ENCODE results near the gene DMRT3. TPM values are rescaled to one million over a fixed set of nuclear protein-coding genes. Genes with fewer than 3 reads are reported as not detected.

Gene DMRT3
- total and polyA plus RNA-seq, 2 donors = 0.05 to 0.21 TPM

DNA sequence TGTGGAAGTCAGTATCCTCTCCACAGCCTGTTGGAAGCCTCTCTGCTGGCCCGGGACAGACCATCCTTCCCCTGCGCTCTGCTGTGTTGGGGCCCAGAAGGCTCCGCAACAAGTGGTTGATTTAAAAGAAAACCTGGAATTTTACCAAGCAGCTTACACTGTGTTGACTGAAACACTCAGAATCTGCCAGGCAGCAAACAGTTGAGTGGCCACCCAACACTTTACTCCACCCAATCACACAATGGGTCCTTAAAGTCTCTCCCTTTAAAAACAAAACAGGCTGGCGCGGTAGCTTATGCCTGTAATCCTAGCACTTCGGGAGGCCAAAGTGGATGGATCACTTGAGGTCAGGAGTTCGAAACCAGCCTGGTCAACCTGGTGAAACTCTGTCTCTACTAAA lies 28.0 kb upstream of the DMRT3 start:
- Histone ChIP-seq H3K27me3 (ENCODE audit: control insufficient read depth in 2 of 2, insufficient read depth in 1 of 2, low read length in 1 of 2) (peaks cover 0 to 2% of the 10 kb centered on the region in 2 donors), H3K9me3 (ENCODE audit: control insufficient read depth in 2 of 2, insufficient read depth in 1 of 2, low read length in 1 of 2) (no peaks in the 10 kb centered on the region), H3K27ac (ENCODE audit: low read depth in 1 of 2, low read length in 1 of 2) (no peak overlapping the region), H3K4me3 (ENCODE audit: low read length in 2 of 2) (no peak overlapping the region), H3K4me1 (ENCODE audit: control insufficient read depth in 2 of 2, insufficient read depth in 2 of 2, low read length in 2 of 2) (no peaks in the 10 kb centered on the region), H3K36me3 (ENCODE audit: control insufficient read depth in 2 of 2, insufficient read depth in 2 of 2, low read length in 1 of 2) (no peaks in the 10 kb centered on the region)
- no peak for DNase-seq (ENCODE audit: low read depth in 6 of 9, low spot score in 9 of 9)
- WGBS = 92% methylated on average over 7 of the region's 7 CpGs

DNA sequence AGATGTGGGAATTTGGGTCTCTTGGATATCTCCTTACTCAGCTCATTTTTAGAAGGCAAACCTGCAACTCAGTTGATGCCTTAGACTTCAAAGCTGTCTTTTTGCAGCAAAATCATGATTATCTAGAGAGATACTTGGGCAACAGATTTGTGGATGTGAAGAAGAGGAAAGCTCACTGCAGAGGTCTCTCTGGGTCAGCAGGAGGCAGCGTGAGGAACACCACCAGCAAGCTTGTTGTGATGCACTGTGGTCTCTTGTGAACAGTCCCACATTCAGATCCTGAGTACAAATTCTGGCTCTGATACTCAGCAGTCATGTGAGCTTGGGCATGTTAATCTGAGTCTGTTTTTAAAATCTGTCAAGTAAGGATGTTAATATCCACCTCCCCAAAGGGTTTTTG lies 26.3 kb upstream of the DMRT3 start:
- Histone ChIP-seq H3K27me3 (ENCODE audit: control insufficient read depth in 2 of 2, insufficient read depth in 1 of 2, low read length in 1 of 2) (peaks cover 0 to 2% of the 10 kb centered on the region in 2 donors), H3K36me3 (ENCODE audit: control insufficient read depth in 2 of 2, insufficient read depth in 2 of 2, low read length in 1 of 2) (no peaks in the 10 kb centered on the region), H3K9me3 (ENCODE audit: control insufficient read depth in 2 of 2, insufficient read depth in 1 of 2, low read length in 1 of 2) (no peaks in the 10 kb centered on the region), H3K4me3 (ENCODE audit: low read length in 2 of 2) (no peak overlapping the region), H3K27ac (ENCODE audit: low read depth in 1 of 2, low read length in 1 of 2) (no peak overlapping the region), H3K4me1 (ENCODE audit: control insufficient read depth in 2 of 2, insufficient read depth in 2 of 2, low read length in 2 of 2) (no peaks in the 10 kb centered on the region)
- WGBS = 67% methylated on average over 1 of the region's 1 CpG
- DNase-seq (ENCODE audit: low read depth in 6 of 9, low spot score in 9 of 9) = no peak

DNA sequence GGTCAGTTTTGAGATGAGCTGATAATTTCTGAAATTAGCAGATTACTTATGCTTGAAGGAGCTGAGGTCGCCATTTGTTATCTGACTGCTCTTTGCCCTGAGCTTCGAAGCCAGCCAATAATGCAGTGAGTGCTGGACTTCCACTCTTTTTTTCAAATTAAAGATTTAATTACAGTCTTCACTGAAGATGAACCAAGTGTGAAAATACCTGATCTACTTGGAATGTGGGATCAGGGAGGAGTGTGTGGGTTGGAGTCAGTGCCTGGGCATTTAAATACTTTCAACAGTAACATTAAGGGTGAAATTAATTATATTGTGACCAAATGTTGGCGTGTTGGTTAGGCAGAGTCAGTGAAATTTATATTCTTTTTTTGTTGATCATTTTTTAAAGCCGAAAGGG lies 23.9 kb upstream of the DMRT3 start:
- peaks cover 0 to 2% of the 10 kb centered on the region in 2 donors for H3K27me3 ChIP-seq (ENCODE audit: control insufficient read depth in 2 of 2, insufficient read depth in 1 of 2, low read length in 1 of 2)
- no peaks in the 10 kb centered on the region for H3K36me3 ChIP-seq (ENCODE audit: control insufficient read depth in 2 of 2, insufficient read depth in 2 of 2, low read length in 1 of 2)
- no peaks in the 10 kb centered on the region for H3K9me3 ChIP-seq (ENCODE audit: control insufficient read depth in 2 of 2, insufficient read depth in 1 of 2, low read length in 1 of 2)
- WGBS = 89% methylated on average over 4 of the region's 4 CpGs
- H3K27ac ChIP-seq (ENCODE audit: low read depth in 1 of 2, low read length in 1 of 2) = no peak overlapping the region
- no peak overlapping the region for H3K4me3 ChIP-seq (ENCODE audit: low read length in 2 of 2)
- DNase-seq (ENCODE audit: low read depth in 6 of 9, low spot score in 9 of 9) = no peak
- H3K4me1 ChIP-seq (ENCODE audit: control insufficient read depth in 2 of 2, insufficient read depth in 2 of 2, low read length in 2 of 2) = no peaks in the 10 kb centered on the region

DNA sequence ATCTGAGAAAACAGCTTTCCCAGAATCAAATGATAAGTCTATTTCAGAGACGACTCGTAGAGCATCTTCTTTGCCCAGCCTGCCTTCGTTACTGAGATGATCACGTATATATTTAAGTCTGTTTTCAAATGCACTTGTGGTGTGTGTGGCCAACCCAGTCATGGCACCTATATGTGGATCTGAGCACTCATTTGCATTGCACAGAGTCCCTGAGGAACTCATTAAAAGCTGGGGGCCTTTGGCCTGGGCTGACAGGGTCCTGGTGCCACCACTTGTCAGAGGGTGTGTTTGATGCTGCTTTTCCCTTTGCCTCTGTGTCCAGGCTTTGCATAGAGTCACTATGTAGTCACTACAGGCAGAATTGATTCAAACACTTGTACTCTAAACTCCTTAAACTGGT lies 17.4 kb upstream of the DMRT3 start:
- no peaks in the 10 kb centered on the region for H3K4me1 ChIP-seq (ENCODE audit: control insufficient read depth in 2 of 2, insufficient read depth in 2 of 2, low read length in 2 of 2)
- no peak for DNase-seq (ENCODE audit: low read depth in 6 of 9, low spot score in 9 of 9)
- no peaks in the 10 kb centered on the region for H3K36me3 ChIP-seq (ENCODE audit: control insufficient read depth in 2 of 2, insufficient read depth in 2 of 2, low read length in 1 of 2)
- H3K27ac ChIP-seq (ENCODE audit: low read depth in 1 of 2, low read length in 1 of 2) = no peak overlapping the region
- 94% methylated on average over 4 of the region's 4 CpGs for WGBS
- H3K9me3 ChIP-seq (ENCODE audit: control insufficient read depth in 2 of 2, insufficient read depth in 1 of 2, low read length in 1 of 2) = no peaks in the 10 kb centered on the region
- H3K27me3 ChIP-seq (ENCODE audit: control insufficient read depth in 2 of 2, insufficient read depth in 1 of 2, low read length in 1 of 2) = peaks cover 4 to 6% of the 10 kb centered on the region in 2 donors
- H3K4me3 ChIP-seq (ENCODE audit: low read length in 2 of 2) = no peak overlapping the region

DNA sequence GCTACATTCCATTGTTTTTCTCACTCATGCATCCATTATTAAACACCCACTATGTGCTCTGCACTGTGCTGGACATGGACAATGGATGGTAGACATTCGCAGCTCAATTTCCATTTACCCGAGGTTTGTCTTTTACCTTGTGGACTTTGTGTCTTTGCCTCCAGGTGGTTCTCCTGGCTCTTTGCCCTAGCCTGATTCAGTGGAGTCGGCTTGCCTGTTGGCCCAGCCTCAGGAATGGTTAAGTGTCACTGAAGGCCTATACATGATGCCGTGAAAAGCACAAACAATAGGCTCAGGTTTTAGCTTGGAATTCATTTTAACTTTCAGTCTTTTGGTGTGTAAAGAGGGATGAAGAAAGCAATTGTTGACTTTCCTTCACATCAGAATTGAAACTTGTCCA lies 16.5 kb upstream of the DMRT3 start:
- Histone ChIP-seq H3K4me1 (ENCODE audit: control insufficient read depth in 2 of 2, insufficient read depth in 2 of 2, low read length in 2 of 2) (no peaks in the 10 kb centered on the region), H3K27ac (ENCODE audit: low read depth in 1 of 2, low read length in 1 of 2) (no peak overlapping the region), H3K27me3 (ENCODE audit: control insufficient read depth in 2 of 2, insufficient read depth in 1 of 2, low read length in 1 of 2) (peaks cover 11 to 12% of the 10 kb centered on the region in 2 donors), H3K4me3 (ENCODE audit: low read length in 2 of 2) (no peak overlapping the region), H3K9me3 (ENCODE audit: control insufficient read depth in 2 of 2, insufficient read depth in 1 of 2, low read length in 1 of 2) (no peaks in the 10 kb centered on the region), H3K36me3 (ENCODE audit: control insufficient read depth in 2 of 2, insufficient read depth in 2 of 2, low read length in 1 of 2) (no peaks in the 10 kb centered on the region)
- DNase-seq (ENCODE audit: low read depth in 6 of 9, low spot score in 9 of 9) = peak in 1 of 9 donors; percentile 25
- 85% methylated on average over 4 of the region's 4 CpGs for WGBS

DNA sequence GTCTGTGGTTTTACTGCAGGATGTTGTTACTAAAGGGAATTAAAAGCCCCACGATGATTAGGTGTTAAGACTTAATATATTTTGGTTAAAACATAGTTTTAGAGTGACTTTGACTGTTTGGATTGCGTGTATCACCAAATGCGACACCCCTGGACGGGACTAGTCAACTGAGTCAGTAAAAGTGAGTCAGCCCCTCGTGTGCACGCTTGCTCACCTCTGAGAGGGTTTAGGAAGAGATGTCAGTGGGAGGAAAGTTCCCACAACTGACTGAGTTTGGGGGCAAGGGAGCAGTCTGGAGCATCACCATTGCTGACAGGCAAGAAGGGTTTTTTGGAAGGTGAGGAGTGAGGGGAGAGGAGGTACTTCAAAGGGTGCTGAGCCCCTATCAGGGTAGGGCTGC lies 14.4 kb upstream of the DMRT3 start:
- DNase-seq (ENCODE audit: low read depth in 6 of 9, low spot score in 9 of 9) = no peak
- H3K36me3 ChIP-seq (ENCODE audit: control insufficient read depth in 2 of 2, insufficient read depth in 2 of 2, low read length in 1 of 2) = no peaks in the 10 kb centered on the region
- H3K27ac ChIP-seq (ENCODE audit: low read depth in 1 of 2, low read length in 1 of 2) = no peak overlapping the region
- H3K9me3 ChIP-seq (ENCODE audit: control insufficient read depth in 2 of 2, insufficient read depth in 1 of 2, low read length in 1 of 2) = no peaks in the 10 kb centered on the region
- H3K4me3 ChIP-seq (ENCODE audit: low read length in 2 of 2) = no peak overlapping the region
- H3K4me1 ChIP-seq (ENCODE audit: control insufficient read depth in 2 of 2, insufficient read depth in 2 of 2, low read length in 2 of 2) = no peaks in the 10 kb centered on the region
- 73% methylated on average over 6 of the region's 6 CpGs for WGBS
- H3K27me3 ChIP-seq (ENCODE audit: control insufficient read depth in 2 of 2, insufficient read depth in 1 of 2, low read length in 1 of 2) = peaks cover 23 to 29% of the 10 kb centered on the region in 2 donors

DNA sequence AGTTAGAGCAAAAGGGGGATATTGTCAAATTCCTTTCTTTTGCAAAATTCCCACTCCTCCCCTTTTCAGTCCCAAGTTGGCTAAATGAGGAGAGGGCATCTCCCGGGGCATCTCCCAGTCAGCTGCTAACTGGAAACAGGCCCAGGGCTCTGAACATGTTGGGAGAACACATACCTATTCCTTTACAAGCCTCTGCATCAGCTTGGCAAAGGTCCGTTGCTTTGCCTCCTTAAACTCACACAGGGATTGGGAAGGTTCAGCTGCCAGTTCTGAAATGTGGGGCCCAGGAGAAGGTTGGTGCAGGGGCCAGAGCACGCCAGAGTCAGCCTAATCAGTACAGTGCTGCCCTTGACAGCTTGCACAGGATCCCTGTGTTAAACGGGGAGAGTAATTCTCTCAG lies 11.0 kb upstream of the DMRT3 start:
- Histone ChIP-seq H3K4me3 (ENCODE audit: low read length in 2 of 2) (no peak overlapping the region), H3K4me1 (ENCODE audit: control insufficient read depth in 2 of 2, insufficient read depth in 2 of 2, low read length in 2 of 2) (no peaks in the 10 kb centered on the region), H3K27me3 (ENCODE audit: control insufficient read depth in 2 of 2, insufficient read depth in 1 of 2, low read length in 1 of 2) (peaks cover 42 to 64% of the 10 kb centered on the region in 2 donors), H3K9me3 (ENCODE audit: control insufficient read depth in 2 of 2, insufficient read depth in 1 of 2, low read length in 1 of 2) (peaks cover 1 to 2% of the 10 kb centered on the region in 2 donors), H3K36me3 (ENCODE audit: control insufficient read depth in 2 of 2, insufficient read depth in 2 of 2, low read length in 1 of 2) (no peaks in the 10 kb centered on the region), H3K27ac (ENCODE audit: low read depth in 1 of 2, low read length in 1 of 2) (no peak overlapping the region)
- WGBS = 32% methylated on average over 4 of the region's 4 CpGs
- no peak for DNase-seq (ENCODE audit: low read depth in 6 of 9, low spot score in 9 of 9)

DNA sequence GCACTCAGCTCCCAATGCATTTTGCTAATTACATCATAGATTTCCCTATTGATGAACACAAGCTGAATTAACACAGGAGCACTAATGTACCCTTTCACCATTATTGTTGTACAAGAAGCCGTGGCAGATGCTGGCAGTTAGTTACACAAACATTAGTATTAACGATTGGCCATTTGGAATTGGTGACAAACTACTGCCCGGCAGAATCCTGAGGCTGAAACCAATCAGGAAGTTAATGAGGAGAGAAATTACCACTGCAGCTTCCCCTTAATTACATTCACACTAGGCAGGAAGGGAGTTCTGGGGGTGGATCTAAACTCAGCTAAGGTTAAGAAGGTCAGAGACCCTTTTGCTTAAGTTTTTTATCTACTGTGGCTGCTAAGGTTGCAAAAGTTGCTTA lies 9.6 kb upstream of the DMRT3 start:
- Histone ChIP-seq H3K9me3 (ENCODE audit: control insufficient read depth in 2 of 2, insufficient read depth in 1 of 2, low read length in 1 of 2) (peaks cover 5 to 15% of the 10 kb centered on the region in 2 donors), H3K27me3 (ENCODE audit: control insufficient read depth in 2 of 2, insufficient read depth in 1 of 2, low read length in 1 of 2) (peaks cover 56 to 78% of the 10 kb centered on the region in 2 donors), H3K36me3 (ENCODE audit: control insufficient read depth in 2 of 2, insufficient read depth in 2 of 2, low read length in 1 of 2) (no peaks in the 10 kb centered on the region), H3K4me3 (ENCODE audit: low read length in 2 of 2) (no peak overlapping the region), H3K4me1 (ENCODE audit: control insufficient read depth in 2 of 2, insufficient read depth in 2 of 2, low read length in 2 of 2) (peaks cover under 1 to 3% of the 10 kb centered on the region in 2 donors), H3K27ac (ENCODE audit: low read depth in 1 of 2, low read length in 1 of 2) (no peak overlapping the region)
- 6% methylated on average over 3 of the region's 3 CpGs for whole genome bisulfite sequencing
- no peak for DNase-seq (ENCODE audit: low read depth in 6 of 9, low spot score in 9 of 9)

DNA sequence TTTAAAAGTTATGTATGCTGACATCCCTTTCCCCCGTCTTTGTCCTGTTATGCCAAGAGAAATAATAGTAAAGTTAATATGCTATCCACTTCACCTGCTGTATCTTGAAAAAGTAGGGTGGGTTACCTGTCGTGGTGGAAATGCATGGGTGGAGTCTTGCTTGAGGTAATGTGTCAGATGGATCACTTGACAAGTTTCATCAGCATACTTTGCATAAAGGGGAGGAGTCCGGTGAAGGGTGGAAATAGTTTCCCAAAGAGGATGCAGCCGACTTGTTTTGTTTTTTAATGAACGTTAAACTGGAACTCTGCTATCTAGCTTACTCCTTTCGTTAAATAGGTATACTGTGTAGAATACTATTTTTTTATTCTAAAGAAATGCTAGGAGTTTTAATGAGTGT lies 9.0 kb upstream of the DMRT3 start:
- Histone ChIP-seq H3K4me3 (ENCODE audit: low read length in 2 of 2) (no peak overlapping the region), H3K36me3 (ENCODE audit: control insufficient read depth in 2 of 2, insufficient read depth in 2 of 2, low read length in 1 of 2) (no peaks in the 10 kb centered on the region), H3K27me3 (ENCODE audit: control insufficient read depth in 2 of 2, insufficient read depth in 1 of 2, low read length in 1 of 2) (peaks cover 62 to 82% of the 10 kb centered on the region in 2 donors), H3K9me3 (ENCODE audit: control insufficient read depth in 2 of 2, insufficient read depth in 1 of 2, low read length in 1 of 2) (peaks cover 7 to 19% of the 10 kb centered on the region in 2 donors), H3K4me1 (ENCODE audit: control insufficient read depth in 2 of 2, insufficient read depth in 2 of 2, low read length in 2 of 2) (peaks cover 3 to 6% of the 10 kb centered on the region in 2 donors), H3K27ac (ENCODE audit: low read depth in 1 of 2, low read length in 1 of 2) (no peak overlapping the region)
- 9% methylated on average over 6 of the region's 6 CpGs for WGBS
- no peak for DNase-seq (ENCODE audit: low read depth in 6 of 9, low spot score in 9 of 9)
